SK-N-MC (cell line): ENCODE measurements around the gene RHOF.

ENCODE experiments used
- FOXP2 ChIP-seq: optimal IDR thresholded peaks from 2 replicates; pipeline ENCODE3; 2011; ENCODE audit warnings: mild to moderate bottlenecking, moderate library complexity; ENCODE audit not compliant: insufficient read depth; ENCODE audit errors: extremely low read length, control extremely low read depth
- POLR2AphosphoS5 ChIP-seq: IDR thresholded peaks from 2 replicates; pipeline ENCODE4 v1.6.1; 2012; ENCODE audit warnings: mild to moderate bottlenecking, low read depth, low read length, borderline replicate concordance

GRCh38 chr12:121804417-121805111, 11.1 kb upstream of the RHOF start:
- TF ChIP-seq FOXP2 (no peak), POLR2AphosphoS5 (no peak)
